Smooth muscle cell (in vitro differentiated cells): ENCODE data around the gene FARS2. TPM values are rescaled to one million over a fixed set of nuclear protein-coding genes. Genes with fewer than 3 reads are reported as not detected.

Experiments used
- DNase-seq: peaks from one replicate; lab custom pipeline; 2025; ENCODE audit not compliant: unreplicated experiment; lab: John Stamatoyannopoulos, UW
- H2AFZ ChIP-seq: fragments of 200-600 bp; sonication (generic); 2 replicates; pipeline ENCODE4 v1.6.0; 2016; ENCODE audit warnings: antibody characterized with exemption, low read depth, mild to moderate bottlenecking
- H3F3A ChIP-seq: fragments of 200-600 bp; sonication (generic); 2 replicates; pipeline ENCODE4 v1.6.0; 2017; ENCODE audit warnings: antibody characterized with exemption, low read depth
- H3K27ac ChIP-seq: fragments of 200-600 bp; sonication (generic); 2 replicates; pipeline ENCODE4 v1.5.1; 2016; ENCODE audit warnings: low read depth, mild to moderate bottlenecking
- H3K27me3 ChIP-seq: fragments of 200-600 bp; sonication (generic); 2 replicates; pipeline ENCODE4 v1.6.1; 2016; ENCODE audit warnings: low read depth, mild to moderate bottlenecking
- H3K36me3 ChIP-seq: fragments of 200-600 bp; sonication (generic); 2 replicates; pipeline ENCODE4 v1.5.1; 2016; ENCODE audit warnings: low read depth
- H3K4me1 ChIP-seq: fragments of 200-600 bp; sonication (generic); 2 replicates; pipeline ENCODE4 v1.5.1; 2016; ENCODE audit warnings: low read depth
- H3K4me2 ChIP-seq: fragments of 200-600 bp; sonication (generic); 2 replicates; pipeline ENCODE4 v1.6.0; 2016; ENCODE audit warnings: mild to moderate bottlenecking
- H3K4me3 ChIP-seq: fragments of 200-600 bp; sonication (generic); 2 replicates; pipeline ENCODE4 v1.5.1; 2016; ENCODE audit warnings: mild to moderate bottlenecking
- H3K79me2 ChIP-seq: fragments of 200-600 bp; sonication (generic); 2 replicates; pipeline ENCODE4 v1.6.0; 2016; ENCODE audit warnings: low read depth, mild to moderate bottlenecking
- H3K9ac ChIP-seq: fragments of 200-600 bp; sonication (generic); 2 replicates; pipeline ENCODE4 v1.6.0; 2016; ENCODE audit warnings: low read depth
- H3K9me3 ChIP-seq: fragments of 200-600 bp; sonication (generic); replicated peaks from 2 replicates; pipeline ENCODE4 v1.5.1; 2016; ENCODE audit warnings: low read depth
- H4K20me1 ChIP-seq: fragments of 200-600 bp; sonication (generic); 2 replicates; pipeline ENCODE4 v1.6.0; 2016; ENCODE audit warnings: low read depth
- WGBS: methylation state at CpG from one replicate; pipeline ENCODE4 v1.1.7; 2016; ENCODE audit warnings: low lambda C conversion rate; 5-methylcytosine and 5-hydroxymethylcytosine counted together
- polyA plus RNA-seq: library from polyadenylated mRNA; unstranded; fragments of >200 nt; fragmentation: Nextera tagmentation; extraction: Ambion mirVana; gene quantifications from 2 replicates; pipeline ENCODE4 v1.2.1, GENCODE V29; 2016
- total RNA-seq: library from RNA; depleted of rRNA; stranded (reverse); fragments of >200 nt; gene quantifications from 2 replicates; pipeline ENCODE4 v1.2.3, GENCODE V29; 2014
- TF ChIP-seq, protein P1 (sequence below): fragments of 200-600 bp; sonication (generic); IDR thresholded peaks from 2 replicates; pipeline ENCODE4 v1.5.1; 2017; ENCODE audit warnings: borderline replicate concordance, mild to moderate bottlenecking, antibody characterized with exemption; ENCODE audit not compliant: insufficient read depth, poor library complexity, severe bottlenecking

FARS2 gene
- total and polyA plus RNA-seq, 2 experiments from 2014 or later = 9.6 to 13.2 TPM

DNA sequence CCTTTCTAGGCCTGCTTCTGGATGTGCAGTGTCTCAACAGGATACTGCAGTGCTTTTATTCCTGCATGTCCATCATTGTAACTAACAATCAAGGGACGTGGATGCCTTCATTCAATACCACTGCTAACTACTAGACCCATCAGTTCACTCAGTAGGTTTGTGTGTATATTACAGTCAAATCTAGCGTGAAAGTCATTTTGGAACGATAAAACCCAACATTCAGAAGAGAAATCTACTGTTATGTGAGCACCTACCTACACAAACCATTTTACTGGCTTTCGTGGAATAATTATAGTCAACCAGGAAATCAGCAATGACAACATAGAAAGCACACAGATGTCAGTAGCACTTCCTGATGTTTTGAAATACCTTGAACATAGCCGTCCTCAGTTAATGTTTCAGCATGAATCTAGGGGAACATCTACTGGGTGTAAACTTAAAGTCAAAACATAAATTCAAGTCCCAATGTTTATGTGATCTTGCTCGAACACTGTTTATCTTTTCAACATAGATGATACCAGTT is 270.6 kb downstream of the FARS2 start:
- Histone ChIP-seq H3K4me3 (no peak overlapping the region), H4K20me1 (no peaks in the 10 kb centered on the region), H3K9ac (no peak overlapping the region), H3K4me1 (no peaks in the 10 kb centered on the region), H3K4me2 (no peak overlapping the region), H3K27ac (no peak overlapping the region), H3K79me2 (no peaks in the 10 kb centered on the region), H3F3A (no peaks in the 10 kb centered on the region), H3K36me3 (no peaks in the 10 kb centered on the region), H2AFZ (no peak overlapping the region), H3K27me3 (no peaks in the 10 kb centered on the region), H3K9me3 (no peaks in the 10 kb centered on the region)
- TF ChIP-seq, protein P1, sequence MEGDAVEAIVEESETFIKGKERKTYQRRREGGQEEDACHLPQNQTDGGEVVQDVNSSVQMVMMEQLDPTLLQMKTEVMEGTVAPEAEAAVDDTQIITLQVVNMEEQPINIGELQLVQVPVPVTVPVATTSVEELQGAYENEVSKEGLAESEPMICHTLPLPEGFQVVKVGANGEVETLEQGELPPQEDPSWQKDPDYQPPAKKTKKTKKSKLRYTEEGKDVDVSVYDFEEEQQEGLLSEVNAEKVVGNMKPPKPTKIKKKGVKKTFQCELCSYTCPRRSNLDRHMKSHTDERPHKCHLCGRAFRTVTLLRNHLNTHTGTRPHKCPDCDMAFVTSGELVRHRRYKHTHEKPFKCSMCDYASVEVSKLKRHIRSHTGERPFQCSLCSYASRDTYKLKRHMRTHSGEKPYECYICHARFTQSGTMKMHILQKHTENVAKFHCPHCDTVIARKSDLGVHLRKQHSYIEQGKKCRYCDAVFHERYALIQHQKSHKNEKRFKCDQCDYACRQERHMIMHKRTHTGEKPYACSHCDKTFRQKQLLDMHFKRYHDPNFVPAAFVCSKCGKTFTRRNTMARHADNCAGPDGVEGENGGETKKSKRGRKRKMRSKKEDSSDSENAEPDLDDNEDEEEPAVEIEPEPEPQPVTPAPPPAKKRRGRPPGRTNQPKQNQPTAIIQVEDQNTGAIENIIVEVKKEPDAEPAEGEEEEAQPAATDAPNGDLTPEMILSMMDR = no peak
- no peak for DNase-seq
- WGBS = 94% methylated on average over 6 of the region's 6 CpGs

- no peaks in the 10 kb centered on the region for H4K20me1 ChIP-seq
- no peaks in the 10 kb centered on the region for H3K4me1 ChIP-seq
- H3K27ac ChIP-seq = no peak overlapping the region
- no peak overlapping the region for H3K4me2 ChIP-seq
- TF ChIP-seq, protein P1 = no peak
- no peaks in the 10 kb centered on the region for H3K79me2 ChIP-seq
- no peak overlapping the region for H2AFZ ChIP-seq
- H3K9me3 ChIP-seq = no peaks in the 10 kb centered on the region
- H3K9ac ChIP-seq = no peak overlapping the region
- H3F3A ChIP-seq = no peaks in the 10 kb centered on the region
- no peaks in the 10 kb centered on the region for H3K36me3 ChIP-seq
- WGBS = 96% methylated on average over 3 of the region's 3 CpGs
- no peak for DNase-seq
- H3K4me3 ChIP-seq = no peak overlapping the region
- no peaks in the 10 kb centered on the region for H3K27me3 ChIP-seq
Measured at GRCh38 chr6:5532941-5533340, 271.6 kb downstream of the FARS2 start.

DNA sequence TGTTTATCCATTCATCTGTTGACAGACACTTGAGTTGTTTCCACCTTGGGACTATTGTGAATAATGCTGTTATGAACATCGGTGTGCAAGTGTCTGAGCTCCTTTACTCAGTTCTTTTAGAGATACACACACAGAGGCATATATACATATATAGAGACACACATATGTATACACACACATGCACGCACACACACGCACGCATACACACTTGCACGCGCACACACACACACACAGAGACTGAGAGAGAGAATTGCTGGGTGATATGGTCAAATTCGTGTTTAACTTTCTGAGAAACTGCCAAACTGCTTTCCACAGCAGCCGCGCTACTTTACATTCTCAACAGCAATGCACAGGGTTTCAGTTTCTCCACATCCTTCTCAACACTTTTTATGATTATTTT is 273.3 kb downstream of the FARS2 start:
- no peak for DNase-seq
- no peak overlapping the region for H3K4me3 ChIP-seq
- H3K4me1 ChIP-seq = no peaks in the 10 kb centered on the region
- no peak overlapping the region for H2AFZ ChIP-seq
- H3K27me3 ChIP-seq = no peaks in the 10 kb centered on the region
- 96% methylated on average over 9 of the region's 9 CpGs for WGBS
- no peaks in the 10 kb centered on the region for H3K9me3 ChIP-seq
- no peak overlapping the region for H3K27ac ChIP-seq
- H3K79me2 ChIP-seq = no peaks in the 10 kb centered on the region
- H4K20me1 ChIP-seq = peaks cover 1% of the 10 kb centered on the region
- H3F3A ChIP-seq = no peaks in the 10 kb centered on the region
- no peak overlapping the region for H3K9ac ChIP-seq
- no peaks in the 10 kb centered on the region for H3K36me3 ChIP-seq
- TF ChIP-seq, protein P1 = no peak
- no peak overlapping the region for H3K4me2 ChIP-seq

- Histone ChIP-seq H4K20me1 (peaks cover 16% of the 10 kb centered on the region), H3F3A (no peaks in the 10 kb centered on the region), H3K9me3 (no peaks in the 10 kb centered on the region), H3K4me2 (no peak overlapping the region), H3K27ac (no peak overlapping the region), H3K27me3 (no peaks in the 10 kb centered on the region), H3K4me1 (no peaks in the 10 kb centered on the region), H3K79me2 (no peaks in the 10 kb centered on the region), H3K36me3 (no peaks in the 10 kb centered on the region), H3K9ac (no peak overlapping the region), H3K4me3 (no peak overlapping the region), H2AFZ (no peak overlapping the region)
- TF ChIP-seq, protein P1 = no peak
- 50% methylated on average over 1 of the region's 1 CpG for WGBS
- DNase-seq = no peak
Measured at GRCh38 chr6:5536644-5537043, 275.3 kb downstream of the FARS2 start.
